HAP-1 (cell line): Measurements from ENCODE around the gene FAM90A1.
A peak's percentile ranks its signal among the peaks of the same experiment; 100 is the strongest.
"Not testable (repeated sequence)": the region's sequence is repeated elsewhere in the genome, so short reads cannot be mapped to it uniquely, and the experiment has no call there.

ENCODE experiments used
- DNase-seq, 2 experiments: peaks; one replicate each; pipeline ENCODE4 v3.0.0-alpha.2; 2016 to 2020; ENCODE audit warnings: low spot score in 2 of 2
- H3K27me3 ChIP-seq: fragments of 250-450 bp; sonication (Bioruptor Pico); 2 replicates; pipeline ENCODE4 v1.5.1; 2020; ENCODE audit warnings: low read depth, mild to moderate bottlenecking, moderate library complexity
- H3K36me3 ChIP-seq: fragments of 250-450 bp; sonication (Bioruptor Pico); replicated peaks from 2 replicates; pipeline ENCODE4 v1.5.1; 2020; ENCODE audit warnings: mild to moderate bottlenecking
- H3K4me1 ChIP-seq: fragments of 250-450 bp; sonication (Bioruptor Pico); 2 replicates; pipeline ENCODE4 v1.5.1; 2020; ENCODE audit warnings: mild to moderate bottlenecking
- H3K4me3 ChIP-seq: fragments of 250-450 bp; sonication (Bioruptor Pico); 2 replicates; pipeline ENCODE4 v1.5.1; 2020; ENCODE audit warnings: mild to moderate bottlenecking, moderate library complexity
- H3K9me3 ChIP-seq: fragments of 250-450 bp; sonication (Bioruptor Pico); 2 replicates; pipeline ENCODE4 v1.5.1; 2020; ENCODE audit warnings: mild to moderate bottlenecking, moderate library complexity
- in situ Hi-C: fragments of 300-500 bp; cut with MboI; formaldehyde crosslinking; loops from 3 replicates; pipeline ENCODE4 v1.14.3; 2020; ENCODE audit warnings: low sequenced_read_pairs, inconsistent platforms, mixed read lengths

Gene FAM90A1

DNA sequence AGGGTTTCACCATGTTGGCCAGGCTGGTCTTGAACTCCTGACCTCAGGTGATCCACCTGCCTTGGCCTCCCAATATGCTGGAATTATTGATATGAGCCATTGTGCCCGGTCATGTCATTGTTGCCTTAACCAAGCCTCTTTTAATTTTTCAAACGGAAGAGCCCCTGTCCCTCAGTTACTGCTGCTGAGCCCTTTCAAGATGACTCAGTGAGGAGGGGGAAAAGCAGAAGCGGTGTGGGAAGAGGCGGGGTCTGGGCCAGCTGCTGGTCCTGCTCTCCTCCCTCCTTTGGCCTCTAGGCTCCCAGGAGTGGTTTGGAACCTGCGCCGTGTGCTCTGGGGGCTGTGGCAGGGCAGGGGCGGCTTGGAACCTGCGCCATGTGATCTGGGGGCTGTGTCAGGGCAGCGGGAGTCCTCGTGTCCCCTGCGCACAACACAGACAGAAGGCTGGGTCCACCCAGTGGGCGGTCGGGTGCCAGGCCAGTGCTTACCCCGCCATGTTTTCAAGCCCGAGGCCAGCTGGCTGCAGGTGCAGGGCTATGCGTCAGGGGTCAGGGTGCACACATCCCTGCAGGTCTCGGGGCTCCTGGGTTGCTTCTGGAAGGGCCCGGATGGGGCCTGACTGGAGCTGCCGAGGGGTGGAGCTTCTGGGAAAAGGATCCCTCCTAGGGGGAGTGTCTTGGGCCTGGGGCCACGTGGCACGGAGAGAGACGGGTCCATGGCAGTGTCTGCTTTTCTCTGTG is at the start of gene FAM90A1:
FAM90A1 (minus strand) TSS at position 627 of the 740 bp plus-strand sequence. CDS start 2,786 bp downstream, outside the sequence.
- H3K36me3 ChIP-seq, H3K27me3 ChIP-seq, in situ Hi-C loops, H3K4me1 ChIP-seq, H3K9me3 ChIP-seq: not testable (repeated sequence)
- DNase-seq: peak; percentile 15 to 78
- peak within 1 kb of the TSS; percentile 43 for H3K4me3 ChIP-seq

DNA sequence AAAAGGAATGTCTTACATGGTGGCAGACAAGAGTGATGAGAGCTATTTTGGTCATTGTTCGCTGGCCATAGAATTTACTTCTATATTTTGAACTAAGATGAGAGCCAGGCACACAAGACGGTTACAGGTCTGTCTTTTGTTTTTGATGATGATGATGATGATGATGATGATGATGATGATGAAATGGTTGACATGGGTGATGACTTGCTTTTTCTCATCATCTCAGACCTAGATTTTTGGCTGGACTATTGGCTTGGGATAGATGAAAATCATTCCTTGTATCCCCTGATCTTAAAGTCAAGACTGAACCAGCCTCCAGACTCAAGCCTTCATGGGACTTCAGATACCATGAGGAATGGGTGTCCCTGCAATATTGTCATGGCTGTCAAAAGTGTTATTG is 49.0 kb upstream of the FAM90A1 start:
- H3K4me3 ChIP-seq, in situ Hi-C loops, H3K36me3 ChIP-seq, H3K9me3 ChIP-seq, H3K27me3 ChIP-seq, H3K4me1 ChIP-seq, DNase-seq: not testable (repeated sequence)

DNA sequence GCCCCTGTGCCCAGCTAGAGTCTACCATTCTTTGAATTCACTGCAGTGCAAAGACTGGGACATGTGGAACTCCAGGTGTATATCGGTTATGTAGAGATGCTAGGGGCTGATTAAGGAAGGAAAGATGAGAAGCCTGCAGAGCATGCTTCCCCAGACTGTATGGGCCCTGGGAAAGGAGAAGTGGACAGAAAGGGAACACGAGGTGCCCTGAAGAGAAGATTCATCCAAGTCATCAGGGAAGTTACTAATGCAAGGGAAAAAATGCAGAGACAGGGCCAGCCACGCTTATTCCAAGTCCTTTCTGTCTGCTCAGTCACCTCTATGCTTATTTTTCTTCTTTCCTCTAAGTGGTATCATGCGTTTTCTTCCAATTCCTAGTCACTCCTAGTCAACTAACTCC is 39.3 kb upstream of the FAM90A1 start:
- in situ Hi-C loops, H3K4me1 ChIP-seq, H3K9me3 ChIP-seq, H3K4me3 ChIP-seq, DNase-seq, H3K27me3 ChIP-seq, H3K36me3 ChIP-seq: not testable (repeated sequence)

GRCh38 chr12:8264236-8264635 is 36.8 kb upstream of the FAM90A1 start:
- H3K27me3 ChIP-seq, H3K4me3 ChIP-seq, H3K9me3 ChIP-seq, in situ Hi-C loops, DNase-seq, H3K36me3 ChIP-seq, H3K4me1 ChIP-seq: not testable (repeated sequence)

GRCh38 chr12:8261111-8261554 is 33.7 kb upstream of the FAM90A1 start:
- H3K27me3 ChIP-seq, H3K4me3 ChIP-seq, H3K4me1 ChIP-seq, H3K36me3 ChIP-seq, in situ Hi-C loops, H3K9me3 ChIP-seq: not testable (repeated sequence)
- DNase-seq: peak in 1 of 2 experiments; percentile 14

- H3K27me3 ChIP-seq, DNase-seq, H3K4me1 ChIP-seq, in situ Hi-C loops, H3K4me3 ChIP-seq, H3K36me3 ChIP-seq, H3K9me3 ChIP-seq: not testable (repeated sequence)
Measured at GRCh38 chr12:8256356-8256755, 28.9 kb upstream of the FAM90A1 start.

DNA sequence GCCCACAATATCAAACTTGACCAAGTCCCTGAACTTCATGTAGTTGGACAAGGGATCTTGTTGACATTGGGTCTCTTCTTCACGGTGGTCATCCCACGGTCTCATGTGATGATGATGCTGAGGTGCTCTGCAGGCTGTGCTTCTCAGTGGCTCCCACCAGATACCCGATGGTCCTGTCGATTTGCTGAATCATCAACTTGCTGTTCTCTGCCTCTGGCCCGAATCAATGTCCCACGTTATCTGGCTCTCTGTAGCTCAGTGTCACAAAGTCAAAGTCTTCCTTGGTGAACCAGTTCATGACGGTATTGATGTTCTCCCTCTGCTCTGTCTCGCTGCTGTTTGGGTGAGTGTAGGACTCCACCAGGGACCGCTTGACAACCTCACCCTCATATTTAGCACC is 27.3 kb upstream of the FAM90A1 start:
- DNase-seq, in situ Hi-C loops, H3K36me3 ChIP-seq, H3K4me1 ChIP-seq, H3K4me3 ChIP-seq, H3K9me3 ChIP-seq, H3K27me3 ChIP-seq: not testable (repeated sequence)

- DNase-seq, H3K36me3 ChIP-seq, H3K27me3 ChIP-seq, H3K4me3 ChIP-seq, H3K9me3 ChIP-seq, H3K4me1 ChIP-seq, in situ Hi-C loops: not testable (repeated sequence)
Measured at GRCh38 chr12:8252056-8252818, 24.8 kb upstream of the FAM90A1 start.

GRCh38 chr12:8251616-8252015 is 24.2 kb upstream of the FAM90A1 start:
- peak in 1 of 2 experiments; percentile 15 for DNase-seq
- in situ Hi-C loops, H3K36me3 ChIP-seq, H3K4me3 ChIP-seq, H3K4me1 ChIP-seq, H3K27me3 ChIP-seq, H3K9me3 ChIP-seq: not testable (repeated sequence)

DNA sequence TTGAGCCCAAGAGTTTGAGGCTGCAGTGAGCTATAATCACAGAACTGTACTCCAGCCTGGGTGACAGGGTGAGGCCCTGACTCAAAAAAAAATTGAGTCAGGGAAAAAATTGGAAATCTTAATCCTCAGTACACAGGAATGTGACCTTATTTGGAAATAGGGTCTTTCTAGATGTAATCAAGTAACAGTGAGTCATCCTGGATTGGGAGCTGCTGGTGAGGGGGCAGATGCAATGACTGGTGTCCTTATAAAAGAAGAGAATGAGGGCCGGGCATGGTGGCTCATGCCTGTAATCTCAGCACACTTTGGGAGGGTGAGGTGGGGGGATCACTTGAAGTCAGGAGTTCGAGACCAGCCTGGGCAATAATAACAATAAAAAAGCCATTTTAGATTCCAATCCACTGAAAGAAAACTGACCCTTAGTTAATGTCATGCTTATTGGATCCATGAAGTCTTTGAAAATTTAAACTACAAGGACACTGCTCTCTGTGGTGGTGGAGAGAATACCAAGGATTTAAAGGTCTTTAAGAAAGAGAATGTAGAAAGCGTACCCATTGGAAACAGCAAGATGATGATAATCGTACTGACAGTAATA is 19.6 kb upstream of the FAM90A1 start:
- H3K9me3 ChIP-seq, H3K4me1 ChIP-seq, in situ Hi-C loops, H3K36me3 ChIP-seq, H3K27me3 ChIP-seq, H3K4me3 ChIP-seq: not testable (repeated sequence)
- peak; percentile 24 to 45 for DNase-seq

DNA sequence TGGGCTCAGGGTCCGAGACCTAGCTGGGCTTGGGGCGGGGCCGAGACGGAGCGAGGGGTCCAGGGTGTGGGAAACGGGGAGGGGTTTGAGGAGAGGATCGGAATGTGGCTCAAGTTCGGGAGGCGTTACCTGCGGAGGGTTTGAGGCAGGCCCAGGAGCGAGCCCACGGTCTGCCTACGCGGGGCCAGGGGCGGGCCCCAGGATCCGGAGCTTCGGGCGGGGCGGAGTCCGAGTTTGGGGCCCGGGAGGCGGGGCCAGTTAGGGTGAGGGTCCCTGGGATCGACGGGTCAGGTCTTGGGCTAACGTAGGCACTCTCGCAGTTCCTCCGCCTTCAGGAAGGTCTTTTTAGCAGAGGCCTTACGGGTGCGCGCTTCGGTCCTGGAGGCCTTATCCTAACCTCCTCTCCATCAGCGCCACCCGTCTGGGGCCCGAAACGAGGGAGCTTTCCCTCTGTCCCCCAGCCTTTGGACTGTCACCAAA is 16.3 kb upstream of the FAM90A1 start:
- peak overlapping the region; percentile 17; the same call in 1 of the 2 replicates for H3K4me3 ChIP-seq
- H3K36me3 ChIP-seq, H3K27me3 ChIP-seq, in situ Hi-C loops, H3K9me3 ChIP-seq, DNase-seq, H3K4me1 ChIP-seq: not testable (repeated sequence)

DNA sequence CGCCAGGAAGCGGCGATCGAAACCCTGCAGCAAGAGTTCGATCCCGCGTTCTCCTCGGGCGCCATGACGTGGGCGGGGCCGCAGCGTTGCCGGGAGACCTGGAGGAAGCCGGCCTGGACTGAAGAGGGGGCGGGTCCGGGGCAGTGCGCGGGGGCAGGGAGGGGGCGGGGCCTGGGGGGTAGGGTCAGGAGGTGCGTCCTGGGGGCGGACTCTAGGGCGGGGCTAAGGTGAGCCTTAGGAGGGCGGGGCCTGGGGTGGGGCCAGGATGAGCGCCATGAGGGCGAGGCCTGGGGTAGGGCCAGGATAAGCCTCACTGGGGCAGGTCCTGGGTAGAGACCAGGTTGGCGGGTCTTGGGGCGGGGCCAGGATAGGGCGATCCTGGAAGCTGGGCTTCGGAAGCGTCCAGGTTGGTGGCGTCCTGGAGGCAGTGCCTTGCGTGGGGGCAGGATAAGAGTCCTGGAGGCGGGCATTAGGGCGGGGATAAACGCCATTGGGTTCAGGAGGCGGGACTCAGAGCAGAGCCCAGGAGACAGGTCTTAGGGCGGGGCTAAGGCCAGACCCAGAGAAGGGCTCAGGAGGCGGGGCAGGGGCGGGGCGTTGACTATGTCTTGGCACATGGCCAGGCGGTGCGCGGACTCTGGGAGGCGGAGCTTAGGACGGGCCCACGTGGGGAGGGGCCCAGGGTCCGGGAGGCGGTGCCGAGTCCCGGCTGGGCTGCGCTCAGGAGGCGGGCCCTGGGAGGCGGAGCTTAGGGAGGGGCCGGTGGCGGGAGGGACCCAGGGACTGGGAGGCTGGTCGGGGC is 15.7 kb upstream of the FAM90A1 start:
- H3K36me3 ChIP-seq, H3K9me3 ChIP-seq, in situ Hi-C loops, H3K4me1 ChIP-seq, H3K27me3 ChIP-seq: not testable (repeated sequence)
- DNase-seq: peak; percentile 85 to 98
- H3K4me3 ChIP-seq: peak overlapping the region; percentile 17; the same call in 1 of the 2 replicates

DNA sequence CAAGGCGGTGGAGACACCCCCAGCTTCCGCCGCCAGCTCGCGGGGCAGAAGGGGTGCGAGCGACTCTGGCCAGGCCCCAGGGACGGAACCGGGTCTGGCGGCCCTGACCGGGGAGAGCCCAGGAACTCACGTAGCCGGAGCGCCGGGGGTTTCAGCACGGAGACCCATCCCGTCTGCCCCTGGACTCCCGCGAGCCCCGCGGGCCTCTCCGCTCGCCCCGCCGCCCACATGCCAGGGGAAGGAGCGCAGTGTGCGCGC is 15.1 kb upstream of the FAM90A1 start:
- in situ Hi-C loops, DNase-seq, H3K36me3 ChIP-seq, H3K4me1 ChIP-seq, H3K9me3 ChIP-seq, H3K27me3 ChIP-seq: not testable (repeated sequence)
- peak overlapping the region; percentile 21 for H3K4me3 ChIP-seq
